ENCODE results near the gene MAP3K5. TPM values are rescaled to one million over a fixed set of nuclear protein-coding genes. Genes with fewer than 3 reads are reported as not detected.

MAP3K5 gene
- total and polyA plus RNA-seq, 2 of the 8 experiments (the other 6 are each of a cell fraction or from before 2014, with no cell fraction given): 0.63 to 2.6 TPM

DNA sequence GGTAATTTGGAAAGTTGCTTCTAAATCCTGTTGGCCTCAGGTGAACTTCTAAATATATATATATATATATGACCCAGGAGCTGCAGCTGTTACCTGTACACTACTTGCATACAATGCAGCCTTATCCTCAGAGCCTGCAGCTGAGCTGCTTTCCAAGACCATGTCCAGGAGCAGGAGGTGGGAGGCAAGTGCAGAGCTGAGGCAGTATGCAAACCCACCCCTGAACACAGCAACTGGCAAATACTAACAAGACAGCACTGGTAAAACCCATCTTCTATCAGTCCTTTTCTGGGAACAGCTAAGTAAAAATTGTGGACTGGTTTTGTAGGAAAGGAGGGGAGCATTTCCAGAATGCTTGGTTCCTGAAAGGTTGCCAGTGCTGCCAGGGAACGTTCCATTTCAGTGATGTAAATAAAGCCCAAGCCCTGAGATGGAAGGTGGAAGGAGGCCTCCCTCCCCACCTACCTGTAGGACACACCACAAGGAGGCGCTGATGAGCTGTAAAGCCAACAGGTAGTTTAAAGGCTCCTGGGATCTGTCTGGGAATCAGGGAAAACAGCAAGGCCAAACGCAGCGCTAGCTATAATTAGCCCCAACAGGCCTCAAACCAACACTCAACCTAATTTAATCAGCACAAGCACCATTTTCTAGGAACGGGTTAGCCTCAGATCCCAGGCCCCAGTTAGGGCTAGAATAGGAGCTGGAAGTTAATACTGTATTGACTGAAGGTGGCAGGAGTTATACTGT lies 148.3 kb downstream of the MAP3K5 start:
- Histone ChIP-seq H3K4me1 (replicated peaks in 1 of 4; ENCODE audit: control insufficient read depth in 3 of 4, insufficient read depth in 4 of 4, low read length in 3 of 4) (peaks cover 0 to 8% (median 1%) of the 10 kb centered on the region in 4 experiments; a peak in 2 of 7 replicates), H2BK120ac (replicated peaks; ENCODE audit: low read depth, low read length) (no peak overlapping the region), H4K91ac (replicated peaks; ENCODE audit: insufficient read length, low read length) (no peak overlapping the region), H3K79me1 (ENCODE audit: low read depth, low read length) (no peaks in the 10 kb centered on the region), H3K14ac (ENCODE audit: insufficient read length) (no peak overlapping the region), H3K9me3 (ENCODE audit: insufficient read depth in 2 of 2, low read depth in 1 of 2, low read length in 1 of 2) (no peaks in the 10 kb centered on the region), H4K8ac (ENCODE audit: extremely low read depth, insufficient read depth, low read length) (no peak overlapping the region), H3K27ac (ENCODE audit: low read depth, low read length) (no peak overlapping the region), H3K23ac (ENCODE audit: insufficient read length) (no peak overlapping the region), H2BK12ac (ENCODE audit: low read depth, low read length) (no peak overlapping the region), H3K4ac (replicated peaks; ENCODE audit: insufficient read length, low read depth, low read length) (no peak overlapping the region), H3K27me3 (replicated peaks in 1 of 4; ENCODE audit: control insufficient read depth in 3 of 4, extremely low read depth in 1 of 4, insufficient read depth in 3 of 4, low read length in 3 of 4) (no peaks in the 10 kb centered on the region), H2BK5ac (ENCODE audit: low read depth, low read length) (no peak overlapping the region), H3K4me2 (ENCODE audit: insufficient read depth in 1 of 2, low read depth in 2 of 2, low read length in 2 of 2) (peak overlapping the region in 1 of 2 experiments; percentile 31; a peak in 1 of 4 replicates), H2AFZ (ENCODE audit: low read length) (peak overlapping the region; percentile 97), H4K5ac (ENCODE audit: insufficient read length, low read depth, low read length) (no peak overlapping the region), H3K23me2 (ENCODE audit: low read depth, low read length) (no peaks in the 10 kb centered on the region), H3K56ac (replicated peaks; ENCODE audit: insufficient read length, low read depth, low read length) (no peak overlapping the region), H2AK5ac (ENCODE audit: low read depth, low read length) (no peak overlapping the region), H4K20me1 (replicated peaks in 1 of 2; ENCODE audit: control insufficient read depth in 1 of 2, insufficient read depth in 2 of 2, low read length in 2 of 2) (no peaks in the 10 kb centered on the region), H3K36me3 (ENCODE audit: control insufficient read depth in 2 of 4, insufficient read depth in 4 of 4, low read length in 3 of 4) (no peaks in the 10 kb centered on the region), H3K79me2 (ENCODE audit: control insufficient read depth in 1 of 2, insufficient read depth in 2 of 2, low read length in 2 of 2) (no peaks in the 10 kb centered on the region), H3K4me3 (ENCODE audit: extremely low read depth in 1 of 4, insufficient read depth in 2 of 4, low read depth in 3 of 4, low read length in 4 of 4) (no peak overlapping the region), H2BK15ac (ENCODE audit: low read length) (no peak overlapping the region), H3K18ac (ENCODE audit: extremely low read depth, low read length) (no peak overlapping the region), H3K9ac (replicated peaks in 1 of 4; ENCODE audit: extremely low read depth in 1 of 4, low read depth in 3 of 4, low read length in 3 of 4) (no peak overlapping the region), H2BK20ac (ENCODE audit: low read length) (no peak overlapping the region)
- POLR2A ChIA-PET (ENCODE audit: partially characterized antibody): interaction anchor here (0.6 to 1.8 kb wide), 3 partner anchors 69 to 354 kb away, joined by 3 to 6 read pairs (median 3); partner anchors contain the start of genes BCLAF1 and MAP3K5
- WGBS, 2 experiments (ENCODE audit: extremely low coverage in 1 of 2, insufficient coverage in 1 of 2, insufficient read length in 1 of 2, insufficient replicate concordance in 2 of 2, low coverage in 1 of 2, low lambda C conversion rate in 2 of 2, missing lambda C conversion rate in 1 of 2): 12% methylated on average over 5 of the region's 5 CpGs; no CpG with 5 or more reads in 1 of the 2 experiments
- DNase-seq (ENCODE audit: low read depth in 1 of 2, low spot score in 2 of 2) (peak; percentile 64 to 96), FAIRE-seq (peak; percentile 39)
- CTCF ChIA-PET (ENCODE audit: partially characterized antibody): interaction anchor here (0.7 to 6.0 kb wide), 82 partner anchors 8 to 1156 kb away, joined by 3 to 99 read pairs (median 4); partner anchors contain the start of genes MAP3K5 and SLC35D3
- peak; percentile 58; the same call in 1 of the 2 replicates for TF ChIP-seq YY1 (IDR thresholded peaks at IDR 0.05; ENCODE audit: low read depth, low read length)
- TF ChIP-seq JUND (IDR thresholded peaks at IDR 0.05; ENCODE audit: low read length): 0 out of 2 replicates have a peak, but pooled peaks have one; percentile 51
- TF ChIP-seq POLR2A (IDR thresholded peaks at IDR 0.05; ENCODE audit: control extremely low read depth in 1 of 2, low read depth in 2 of 2, low read length in 2 of 2): no peak
- TF ChIP-seq CREB1 (IDR thresholded peaks at IDR 0.05): 0 out of 2 replicates have a peak, but pooled peaks have one; percentile 12
- no peak for TF ChIP-seq GABPA (IDR thresholded peaks at IDR 0.05; ENCODE audit: borderline replicate concordance, insufficient read depth, low read length)
- TF ChIP-seq, protein P1, sequence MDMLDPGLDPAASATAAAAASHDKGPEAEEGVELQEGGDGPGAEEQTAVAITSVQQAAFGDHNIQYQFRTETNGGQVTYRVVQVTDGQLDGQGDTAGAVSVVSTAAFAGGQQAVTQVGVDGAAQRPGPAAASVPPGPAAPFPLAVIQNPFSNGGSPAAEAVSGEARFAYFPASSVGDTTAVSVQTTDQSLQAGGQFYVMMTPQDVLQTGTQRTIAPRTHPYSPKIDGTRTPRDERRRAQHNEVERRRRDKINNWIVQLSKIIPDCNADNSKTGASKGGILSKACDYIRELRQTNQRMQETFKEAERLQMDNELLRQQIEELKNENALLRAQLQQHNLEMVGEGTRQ (IDR thresholded peaks at IDR 0.05; ENCODE audit: low read length): no peak
- TF ChIP-seq KDM1A (IDR thresholded peaks at IDR 0.05; ENCODE audit: borderline replicate concordance, low read length): no peak
- no peak for TF ChIP-seq SAP30 (IDR thresholded peaks at IDR 0.05; ENCODE audit: insufficient read depth, insufficient replicate concordance, low read length)

Measured in H1 (cell line).